ENCODE measurements around the gene ZSWIM3. TPM values are rescaled to one million over a fixed set of nuclear protein-coding genes. Genes with fewer than 3 reads are reported as not detected.

Gene ZSWIM3
- total and polyA plus RNA-seq, 2 of the 13 experiments (the other 11 are each of a cell fraction or from before 2014, with no cell fraction given), result 5.2 to 5.8 TPM

DNA sequence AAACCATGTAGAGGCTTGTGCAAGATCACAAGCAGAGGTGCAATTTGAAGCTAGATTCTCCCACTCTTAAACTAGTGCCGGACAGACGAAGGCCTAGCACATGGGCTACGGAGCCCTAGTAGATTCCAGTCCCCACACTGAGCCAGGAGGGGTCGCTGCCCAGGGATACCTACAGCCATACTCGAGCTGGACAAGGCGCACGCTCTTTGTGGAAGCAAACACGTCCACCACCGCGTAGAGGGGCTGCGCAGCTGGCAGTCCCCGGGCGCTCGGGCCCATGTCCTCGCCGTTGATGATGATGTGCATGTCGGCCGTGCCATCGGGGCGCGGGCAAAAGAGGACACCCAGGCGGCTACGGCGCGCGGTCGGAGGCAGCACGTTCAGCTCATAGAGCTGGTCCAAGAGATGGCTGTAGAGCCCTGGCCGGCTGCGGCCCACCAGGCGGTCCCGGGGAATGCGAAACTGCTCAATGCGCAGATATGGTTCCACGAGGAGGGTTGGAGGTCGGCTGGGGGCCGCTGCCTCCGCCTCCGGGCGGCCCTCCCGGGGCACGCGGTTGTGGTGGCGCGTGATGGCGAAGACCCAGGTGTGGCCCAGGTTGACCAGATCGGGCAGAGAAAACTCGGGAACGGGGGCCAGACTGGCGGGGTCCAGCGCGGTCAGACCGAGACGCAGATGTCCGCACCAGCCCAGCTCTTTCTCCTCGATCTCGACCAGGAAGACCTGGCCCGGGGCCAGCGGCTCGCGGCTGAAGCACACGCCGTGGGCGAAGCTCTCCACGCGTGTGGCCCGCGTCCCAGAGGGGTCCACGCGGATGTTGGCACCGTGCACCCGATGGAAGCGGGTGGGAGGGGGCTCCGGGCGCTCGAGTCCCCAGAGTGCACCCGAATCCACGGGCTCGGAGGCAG lies 32.9 kb downstream of the ZSWIM3 start (continued):
- TF ChIP-seq GTF2F1 (IDR thresholded peaks at IDR 0.05; ENCODE audit: low read length) (no peak), TCF7L2 (IDR thresholded peaks at IDR 0.05; ENCODE audit: low read depth, low read length) (no peak), ZNF781 (CRISPR knock-in tag; IDR thresholded peaks at IDR 0.05; ENCODE audit: borderline replicate concordance, not compliant biosample characterization) (peak; percentile 18), ZSCAN25 (CRISPR knock-in tag; IDR thresholded peaks at IDR 0.05) (peak; percentile 77; the same call in 1 of the 2 replicates), ZMAT3 (CRISPR knock-in tag; conservative IDR thresholded peaks at IDR 0.05) (peak; percentile 80), CBX1 (IDR thresholded peaks at IDR 0.05; ENCODE audit: low read depth) (peak; percentile 38), ZNF232 (CRISPR knock-in tag; IDR thresholded peaks at IDR 0.05; ENCODE audit: borderline replicate concordance) (peak; percentile 83; the same call in 1 of the 2 replicates), ZBTB1 (CRISPR knock-in tag; IDR thresholded peaks at IDR 0.05; ENCODE audit: borderline replicate concordance) (no peak), ZNF530 (CRISPR knock-in tag; IDR thresholded peaks at IDR 0.05; ENCODE audit: low read depth) (no peak), ATAD3A (CRISPR knock-in tag; IDR thresholded peaks at IDR 0.05) (peak; percentile 68; the same call in 1 of the 2 replicates), DNMT1 (CRISPR knock-in tag; IDR thresholded peaks at IDR 0.05) (no peak), FOXA1 (IDR thresholded peaks at IDR 0.05) (no peak), FOXA1 (CRISPR knock-in tag; IDR thresholded peaks at IDR 0.05) (peak; percentile 36; the same call in 1 of the 2 replicates), HOXA7 (CRISPR knock-in tag; IDR thresholded peaks at IDR 0.05) (no peak), ZNF205 (CRISPR knock-in tag; IDR thresholded peaks at IDR 0.05) (peak; percentile 49; the same call in 1 of the 2 replicates), ZNF121 (CRISPR knock-in tag; IDR thresholded peaks at IDR 0.05) (peak; percentile 23; the same call in 1 of the 2 replicates), YEATS4 (CRISPR knock-in tag; IDR thresholded peaks at IDR 0.05; ENCODE audit: borderline replicate concordance) (peak; percentile 66; the same call in 1 of the 2 replicates), ZNF749 (CRISPR knock-in tag; IDR thresholded peaks at IDR 0.05; ENCODE audit: borderline replicate concordance) (peak; percentile 90), ZKSCAN5 (CRISPR knock-in tag; IDR thresholded peaks at IDR 0.05) (0 out of 2 replicates have a peak, but pooled peaks have one; percentile 24)
- TF ChIP-seq, protein P1, sequence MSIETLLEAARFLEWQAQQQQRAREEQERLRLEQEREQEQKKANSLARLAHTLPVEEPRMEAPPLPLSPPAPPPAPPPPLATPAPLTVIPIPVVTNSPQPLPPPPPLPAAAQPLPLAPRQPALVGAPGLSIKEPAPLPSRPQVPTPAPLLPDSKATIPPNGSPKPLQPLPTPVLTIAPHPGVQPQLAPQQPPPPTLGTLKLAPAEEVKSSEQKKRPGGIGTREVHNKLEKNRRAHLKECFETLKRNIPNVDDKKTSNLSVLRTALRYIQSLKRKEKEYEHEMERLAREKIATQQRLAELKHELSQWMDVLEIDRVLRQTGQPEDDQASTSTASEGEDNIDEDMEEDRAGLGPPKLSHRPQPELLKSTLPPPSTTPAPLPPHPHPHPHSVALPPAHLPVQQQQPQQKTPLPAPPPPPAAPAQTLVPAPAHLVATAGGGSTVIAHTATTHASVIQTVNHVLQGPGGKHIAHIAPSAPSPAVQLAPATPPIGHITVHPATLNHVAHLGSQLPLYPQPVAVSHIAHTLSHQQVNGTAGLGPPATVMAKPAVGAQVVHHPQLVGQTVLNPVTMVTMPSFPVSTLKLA (IDR thresholded peaks at IDR 0.05), result 0 out of 2 replicates have a peak, but pooled peaks have one; percentile 18
- TF ChIP-seq, protein P2, sequence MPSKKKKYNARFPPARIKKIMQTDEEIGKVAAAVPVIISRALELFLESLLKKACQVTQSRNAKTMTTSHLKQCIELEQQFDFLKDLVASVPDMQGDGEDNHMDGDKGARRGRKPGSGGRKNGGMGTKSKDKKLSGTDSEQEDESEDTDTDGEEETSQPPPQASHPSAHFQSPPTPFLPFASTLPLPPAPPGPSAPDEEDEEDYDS (CRISPR knock-in tag; IDR thresholded peaks at IDR 0.05), result peak; percentile 79
- TF ChIP-seq, protein P3, sequence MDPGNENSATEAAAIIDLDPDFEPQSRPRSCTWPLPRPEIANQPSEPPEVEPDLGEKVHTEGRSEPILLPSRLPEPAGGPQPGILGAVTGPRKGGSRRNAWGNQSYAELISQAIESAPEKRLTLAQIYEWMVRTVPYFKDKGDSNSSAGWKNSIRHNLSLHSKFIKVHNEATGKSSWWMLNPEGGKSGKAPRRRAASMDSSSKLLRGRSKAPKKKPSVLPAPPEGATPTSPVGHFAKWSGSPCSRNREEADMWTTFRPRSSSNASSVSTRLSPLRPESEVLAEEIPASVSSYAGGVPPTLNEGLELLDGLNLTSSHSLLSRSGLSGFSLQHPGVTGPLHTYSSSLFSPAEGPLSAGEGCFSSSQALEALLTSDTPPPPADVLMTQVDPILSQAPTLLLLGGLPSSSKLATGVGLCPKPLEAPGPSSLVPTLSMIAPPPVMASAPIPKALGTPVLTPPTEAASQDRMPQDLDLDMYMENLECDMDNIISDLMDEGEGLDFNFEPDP (CRISPR knock-in tag; conservative IDR thresholded peaks at IDR 0.05), result 0 out of 2 replicates have a peak, but pooled peaks have one; percentile 57
- TF ChIP-seq, protein P4, sequence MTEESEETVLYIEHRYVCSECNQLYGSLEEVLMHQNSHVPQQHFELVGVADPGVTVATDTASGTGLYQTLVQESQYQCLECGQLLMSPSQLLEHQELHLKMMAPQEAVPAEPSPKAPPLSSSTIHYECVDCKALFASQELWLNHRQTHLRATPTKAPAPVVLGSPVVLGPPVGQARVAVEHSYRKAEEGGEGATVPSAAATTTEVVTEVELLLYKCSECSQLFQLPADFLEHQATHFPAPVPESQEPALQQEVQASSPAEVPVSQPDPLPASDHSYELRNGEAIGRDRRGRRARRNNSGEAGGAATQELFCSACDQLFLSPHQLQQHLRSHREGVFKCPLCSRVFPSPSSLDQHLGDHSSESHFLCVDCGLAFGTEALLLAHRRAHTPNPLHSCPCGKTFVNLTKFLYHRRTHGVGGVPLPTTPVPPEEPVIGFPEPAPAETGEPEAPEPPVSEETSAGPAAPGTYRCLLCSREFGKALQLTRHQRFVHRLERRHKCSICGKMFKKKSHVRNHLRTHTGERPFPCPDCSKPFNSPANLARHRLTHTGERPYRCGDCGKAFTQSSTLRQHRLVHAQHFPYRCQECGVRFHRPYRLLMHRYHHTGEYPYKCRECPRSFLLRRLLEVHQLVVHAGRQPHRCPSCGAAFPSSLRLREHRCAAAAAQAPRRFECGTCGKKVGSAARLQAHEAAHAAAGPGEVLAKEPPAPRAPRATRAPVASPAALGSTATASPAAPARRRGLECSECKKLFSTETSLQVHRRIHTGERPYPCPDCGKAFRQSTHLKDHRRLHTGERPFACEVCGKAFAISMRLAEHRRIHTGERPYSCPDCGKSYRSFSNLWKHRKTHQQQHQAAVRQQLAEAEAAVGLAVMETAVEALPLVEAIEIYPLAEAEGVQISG (CRISPR knock-in tag; IDR thresholded peaks at IDR 0.05), result peak; percentile 93
- TF ChIP-seq, protein P5, sequence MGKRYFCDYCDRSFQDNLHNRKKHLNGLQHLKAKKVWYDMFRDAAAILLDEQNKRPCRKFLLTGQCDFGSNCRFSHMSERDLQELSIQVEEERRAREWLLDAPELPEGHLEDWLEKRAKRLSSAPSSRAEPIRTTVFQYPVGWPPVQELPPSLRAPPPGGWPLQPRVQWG (CRISPR knock-in tag; IDR thresholded peaks at IDR 0.05; ENCODE audit: borderline replicate concordance, low read depth), result no peak

All from HepG2 (cell line).